ENCODE data around the gene KRTAP10-5.
"Not testable (repeated sequence)": the region's sequence is repeated elsewhere in the genome, so short reads cannot be mapped to it uniquely, and the experiment has no call there.

The KRTAP10-5 gene

DNA sequence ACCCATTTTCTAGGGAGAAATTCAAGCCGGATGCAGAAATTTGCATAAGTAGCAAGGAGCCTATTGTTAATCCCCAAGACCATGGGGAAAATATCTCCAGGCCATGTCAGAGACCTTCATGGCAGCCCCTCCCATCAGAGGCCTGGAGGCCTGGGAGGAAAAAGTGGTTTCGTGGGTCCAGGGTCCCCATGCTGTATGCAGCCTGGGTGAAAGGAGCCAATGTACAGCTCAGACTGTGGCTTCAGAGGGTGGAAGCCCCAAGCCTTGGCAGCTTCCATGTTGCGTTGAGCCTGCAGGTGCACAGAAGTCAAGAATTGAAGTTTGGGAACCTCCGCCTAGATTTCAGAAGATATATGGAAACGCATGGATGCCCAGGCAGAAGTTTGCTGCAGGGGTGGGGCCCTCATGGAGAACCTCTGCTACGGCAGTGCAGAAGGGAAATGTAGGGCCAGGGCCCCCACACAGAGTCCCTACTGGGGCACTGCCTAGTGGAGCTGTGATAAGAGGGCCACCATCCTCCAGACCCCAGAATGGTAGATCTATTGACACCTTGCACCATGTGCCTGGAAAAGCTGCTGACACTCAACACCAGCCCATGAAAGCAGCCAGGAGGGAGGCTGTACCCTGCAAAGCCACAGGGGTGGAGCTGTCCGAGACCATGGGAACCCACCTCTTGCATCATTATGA is 29.9 kb upstream of the KRTAP10-5 start:
- not testable (repeated sequence) for DNase-seq

DNA sequence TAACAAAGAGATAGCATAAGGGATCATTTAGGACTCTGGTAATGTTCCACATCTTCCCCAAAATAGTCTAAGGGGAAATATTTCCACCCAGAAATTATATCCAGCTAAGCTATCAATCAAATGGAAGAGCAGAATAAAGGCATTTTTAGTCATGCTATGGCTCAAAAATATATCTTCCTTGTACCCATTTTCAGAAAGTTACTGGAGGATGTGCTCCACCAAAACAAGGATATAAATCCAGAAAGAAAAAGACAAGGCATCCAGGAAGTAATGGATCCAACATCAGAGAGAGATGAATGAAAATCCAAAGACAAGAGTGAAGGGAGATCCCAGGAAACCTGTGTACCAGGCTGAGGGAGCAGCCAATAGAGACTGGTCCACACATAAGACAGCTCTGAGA is 28.8 kb upstream of the KRTAP10-5 start:
- DNase-seq: no peak

DNA sequence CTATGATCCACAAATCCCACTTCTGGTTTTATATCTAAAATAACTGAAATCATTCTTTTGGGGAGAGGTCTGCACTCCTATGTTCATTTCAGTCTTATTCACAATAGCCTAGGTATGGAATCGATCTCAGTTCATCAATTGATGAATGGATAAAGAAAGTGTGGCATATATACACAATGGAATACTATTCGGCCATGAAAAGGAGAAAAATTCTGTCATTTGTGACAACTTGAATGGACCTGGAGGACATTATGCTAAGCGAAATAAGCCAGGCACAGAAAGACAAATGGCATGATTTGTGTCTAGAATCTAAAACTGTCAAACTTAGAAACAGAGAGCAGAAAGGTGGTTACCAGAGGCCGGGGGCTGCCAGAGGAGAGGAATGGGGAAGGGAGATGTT is 26.1 kb upstream of the KRTAP10-5 start:
- no peak for DNase-seq

DNA sequence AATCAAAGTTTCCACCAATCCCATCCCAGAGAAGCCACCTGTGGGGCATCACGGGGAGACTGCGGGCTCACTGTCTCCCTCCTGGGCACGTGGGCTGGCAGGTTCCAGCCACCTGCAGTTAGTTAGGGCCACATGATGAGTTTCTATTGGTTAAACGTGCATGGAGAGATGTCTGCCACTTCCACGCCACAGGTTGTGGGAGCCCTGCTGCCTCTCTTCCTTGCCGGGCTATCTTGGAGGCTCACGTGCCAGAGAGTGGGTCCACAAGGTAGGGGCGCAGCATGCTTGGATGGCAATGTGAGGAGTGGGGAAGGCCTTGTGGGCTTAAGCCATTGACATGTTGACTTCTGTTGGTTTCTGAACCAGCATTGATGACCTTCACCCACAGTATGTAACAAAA is 23.5 kb upstream of the KRTAP10-5 start:
- DNase-seq: no peak

DNA sequence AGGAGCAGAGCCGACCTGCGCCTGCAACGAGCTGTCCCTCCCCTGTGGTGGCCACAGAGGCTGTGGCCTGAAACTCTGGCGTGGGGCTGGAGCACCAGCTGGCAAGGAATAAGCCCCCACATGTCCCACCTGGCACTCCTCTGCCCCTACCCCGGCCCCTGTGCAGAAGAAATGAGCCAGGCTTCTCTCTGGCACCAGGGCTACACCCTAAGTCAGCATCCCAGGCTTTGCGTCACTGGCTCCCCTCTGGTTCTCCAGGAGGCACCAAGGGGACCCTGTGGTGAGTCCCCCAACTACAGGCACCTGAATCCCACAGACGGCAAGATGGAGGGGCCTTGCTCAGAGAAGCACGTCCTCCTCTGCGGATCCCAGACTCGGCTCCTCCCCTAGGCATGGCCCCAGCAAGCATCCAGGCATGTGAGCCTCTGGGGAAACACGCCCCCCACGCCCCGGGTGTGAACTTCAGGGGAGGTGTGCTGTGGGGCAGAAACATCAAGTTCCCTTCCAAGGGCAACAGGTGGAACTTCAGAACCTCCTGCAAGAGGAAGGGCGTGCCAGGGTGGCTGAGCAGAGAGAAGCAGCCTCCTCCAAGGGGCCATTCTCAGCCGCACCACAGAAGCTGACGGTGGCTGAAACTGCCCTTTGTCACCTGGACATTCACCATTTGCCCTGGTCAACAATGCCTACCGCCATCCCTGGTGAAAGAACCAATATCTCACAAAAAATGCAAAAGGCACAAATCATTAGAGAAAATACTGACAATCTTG is 22.9 kb upstream of the KRTAP10-5 start:
- no peak for DNase-seq

DNA sequence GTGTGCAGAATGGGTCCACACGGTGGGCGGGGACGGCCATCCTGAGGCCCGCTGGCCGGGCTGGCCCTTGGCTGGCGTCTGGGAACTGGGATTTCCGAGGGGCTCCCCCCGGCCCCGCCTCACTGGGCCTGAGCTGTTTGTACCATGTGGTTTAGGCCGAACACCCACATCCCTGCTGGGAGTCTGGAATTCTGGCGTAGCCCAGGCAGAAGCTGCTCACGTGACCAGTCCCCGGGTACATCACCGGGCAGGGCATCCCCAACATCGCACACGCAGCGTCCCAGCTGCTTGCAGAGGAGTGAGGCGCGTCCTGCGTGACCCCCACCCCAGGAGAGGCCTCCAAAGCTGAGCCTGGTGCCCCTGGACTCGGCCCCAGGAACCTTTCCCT is 22.1 kb upstream of the KRTAP10-5 start:
- DNase-seq: no peak

DNA sequence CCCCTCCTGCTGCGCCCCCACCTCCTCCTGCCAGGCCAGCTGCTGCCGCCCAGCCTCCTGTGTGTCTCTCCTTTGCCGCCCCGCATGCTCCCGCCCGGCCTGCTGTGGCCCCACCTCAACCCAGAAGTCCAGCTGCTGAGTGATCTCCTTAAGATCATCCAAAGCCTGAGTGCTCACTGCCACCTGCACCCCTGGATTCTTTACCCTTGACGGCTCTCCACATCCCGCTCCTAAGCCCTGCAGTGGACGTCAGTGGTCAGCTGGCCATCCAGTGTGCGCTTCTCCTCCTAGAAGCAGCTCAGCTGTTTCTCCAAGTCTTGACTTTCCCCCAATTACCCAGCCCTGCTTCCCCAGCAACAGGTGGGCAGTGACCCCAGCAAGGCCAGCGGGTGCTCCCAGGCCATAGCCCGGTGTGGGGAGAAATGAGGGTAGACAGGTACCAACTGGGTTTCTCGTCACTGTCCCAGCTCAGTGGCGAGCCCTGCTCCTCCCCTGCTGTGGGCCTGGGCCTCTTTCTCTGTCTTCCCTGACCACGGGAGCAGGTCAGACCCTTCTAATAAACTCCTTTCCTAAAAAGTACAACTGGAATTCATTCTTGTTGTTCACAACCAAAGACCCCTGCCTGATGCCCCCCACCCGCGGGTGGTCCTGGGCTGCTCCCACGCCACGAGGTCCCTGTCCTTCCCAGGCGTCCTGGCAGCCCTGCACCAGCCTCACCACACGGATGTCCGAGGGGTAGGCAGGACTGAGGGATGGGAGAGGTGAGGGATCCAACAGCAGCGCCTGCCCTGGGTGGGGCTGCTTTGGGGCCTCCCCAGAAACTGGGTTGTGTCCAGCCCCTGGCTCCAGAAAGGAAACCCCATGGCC is 21.4 kb upstream of the KRTAP10-5 start:
- DNase-seq: no peak

DNA sequence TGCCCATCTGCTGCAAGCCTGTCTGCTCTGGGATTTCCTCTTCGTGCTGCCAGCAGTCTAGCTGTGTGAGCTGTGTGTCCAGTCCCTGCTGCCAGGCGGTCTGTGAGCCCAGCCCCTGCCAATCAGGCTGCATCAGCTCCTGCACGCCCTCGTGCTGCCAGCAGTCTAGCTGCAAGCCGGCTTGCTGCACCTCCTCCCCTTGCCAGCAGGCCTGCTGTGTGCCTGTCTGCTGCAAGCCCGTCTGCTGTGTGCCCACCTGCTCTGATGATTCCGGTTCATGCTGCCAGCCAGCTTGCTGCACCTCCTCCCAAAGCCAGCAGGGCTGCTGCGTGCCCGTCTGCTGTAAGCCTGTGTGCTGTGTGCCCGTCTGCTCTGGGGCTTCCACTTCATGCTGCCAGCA is 20.7 kb upstream of the KRTAP10-5 start:
- not testable (repeated sequence) for DNase-seq

DNA sequence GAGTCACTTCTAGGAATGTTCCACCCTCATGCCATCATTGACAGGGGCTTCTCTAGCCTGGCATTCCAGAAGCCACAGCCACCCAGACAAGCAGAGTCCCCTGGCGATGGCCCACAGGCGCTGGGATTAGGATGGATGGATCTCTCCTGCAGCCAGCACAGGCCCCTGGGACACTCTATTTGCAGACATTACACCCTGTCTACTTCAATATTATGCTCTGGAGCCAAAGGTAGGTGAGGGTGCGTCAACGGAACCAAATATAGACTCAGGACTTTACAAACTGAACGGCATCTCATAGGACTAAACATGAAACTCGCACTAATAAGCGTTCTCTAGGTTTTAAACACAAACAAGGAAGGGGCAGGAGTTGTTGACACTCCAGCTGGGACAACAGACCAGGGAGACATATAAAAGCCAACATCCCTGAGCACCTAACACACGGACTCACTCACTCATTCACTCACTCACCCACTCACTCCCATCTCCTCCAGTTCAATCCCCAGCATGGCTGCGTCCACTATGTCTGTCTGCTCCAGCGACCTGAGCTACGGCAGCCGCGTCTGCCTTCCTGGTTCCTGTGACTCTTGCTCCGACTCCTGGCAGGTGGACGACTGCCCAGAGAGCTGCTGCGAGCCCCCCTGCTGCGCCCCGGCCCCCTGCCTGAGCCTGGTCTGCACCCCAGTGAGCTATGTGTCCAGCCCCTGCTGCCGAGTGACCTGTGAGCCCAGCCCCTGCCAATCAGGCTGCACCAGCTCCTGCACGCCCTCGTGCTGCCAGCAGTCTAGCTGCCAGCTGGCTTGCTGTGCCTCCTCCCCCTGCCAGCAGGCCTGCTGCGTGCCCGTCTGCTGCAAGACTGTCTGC is 19.9 kb upstream of the KRTAP10-5 start, which contains the start of gene KRTAP10-7:
Gene KRTAP10-7 (plus strand): TSS at position 480 of the 861 bp plus-strand sequence. CDS start 25 bp downstream, at position 505.
- DNase-seq: not testable (repeated sequence)

DNA sequence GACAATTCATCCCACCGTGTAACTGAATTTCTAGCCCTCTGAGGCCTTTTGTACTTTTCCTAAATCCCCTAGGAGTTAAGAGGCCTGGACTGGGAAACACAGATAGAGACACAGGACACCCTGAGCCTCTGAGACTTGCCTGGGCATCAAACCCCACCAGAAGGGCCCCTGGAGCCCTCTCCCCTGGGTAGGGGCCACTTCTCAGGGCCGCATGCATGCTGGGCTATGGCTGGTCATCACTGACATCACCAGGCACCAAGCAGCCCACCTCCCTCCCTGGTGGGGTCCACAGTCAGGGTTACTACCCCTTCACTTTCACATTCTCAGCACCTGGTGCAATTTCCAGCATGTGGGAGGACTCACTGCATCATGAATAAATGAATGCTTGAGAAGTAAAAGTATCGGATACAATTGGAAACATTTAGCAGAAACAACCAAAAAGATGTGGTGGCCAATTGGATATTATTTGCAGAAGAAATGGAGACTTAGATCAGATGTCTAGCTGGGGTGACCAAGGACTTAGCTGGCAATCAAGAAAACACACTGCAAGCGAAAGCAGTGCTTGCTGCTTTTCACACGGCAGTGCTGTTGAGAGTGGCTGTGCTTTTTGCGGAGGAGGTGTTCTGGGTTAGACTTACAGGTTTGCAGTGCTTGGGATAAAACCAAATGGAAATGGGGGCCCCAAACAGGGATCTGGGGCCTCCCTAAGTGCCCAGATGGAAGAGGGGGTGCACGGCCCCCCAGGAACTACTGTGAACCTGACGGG is 19.0 kb upstream of the KRTAP10-5 start:
- DNase-seq: no peak

DNA sequence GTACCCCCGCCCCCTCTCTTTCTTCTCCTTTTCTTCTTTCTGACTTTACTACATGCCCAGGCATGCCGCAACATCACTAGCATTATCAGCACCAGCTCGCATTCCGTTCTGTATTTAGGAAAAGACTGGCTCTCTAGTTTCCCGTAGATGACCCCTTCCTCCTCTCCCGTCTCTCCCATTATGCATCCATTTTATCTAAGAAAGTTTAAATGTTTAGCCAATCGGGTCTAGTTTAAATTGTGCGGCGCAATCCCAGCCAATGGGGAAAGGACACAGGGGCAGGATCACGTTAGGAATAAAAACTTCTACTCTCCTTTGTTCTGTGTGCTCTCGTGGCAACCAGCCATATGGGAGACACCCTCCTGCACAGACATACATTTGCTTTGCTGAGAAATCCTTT is 17.7 kb upstream of the KRTAP10-5 start:
- no peak for DNase-seq

DNA sequence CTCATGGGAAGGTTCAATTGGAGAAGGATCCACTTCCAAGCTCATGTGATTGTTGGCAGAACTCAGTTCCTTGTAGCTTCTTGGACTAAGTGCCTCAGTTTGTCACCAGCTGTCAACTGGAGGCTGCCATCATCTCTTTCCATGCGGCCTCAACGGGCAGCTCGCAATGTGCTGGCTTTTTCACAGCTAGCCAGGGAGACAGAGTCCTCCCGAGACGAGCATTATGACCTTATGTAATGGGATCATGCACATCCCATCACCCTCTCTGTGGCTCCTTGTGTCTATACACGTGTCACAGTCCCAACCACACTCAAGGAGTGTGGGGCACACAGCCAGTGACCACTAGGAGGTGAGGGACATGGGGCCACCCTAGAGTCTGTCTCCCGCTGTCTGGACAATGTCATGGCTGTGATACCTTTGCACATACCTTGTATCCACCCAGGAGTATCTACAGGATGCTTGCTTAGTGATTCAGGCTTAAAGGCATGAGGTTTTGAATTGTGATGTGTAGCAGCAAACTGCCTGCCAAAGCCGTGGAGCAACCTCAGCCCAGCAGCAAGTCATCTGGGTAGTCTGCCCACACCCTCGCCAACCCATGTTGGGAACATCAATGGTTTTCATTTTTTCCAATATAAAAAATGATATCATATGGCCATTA is 15.8 kb upstream of the KRTAP10-5 start:
- DNase-seq: no peak

DNA sequence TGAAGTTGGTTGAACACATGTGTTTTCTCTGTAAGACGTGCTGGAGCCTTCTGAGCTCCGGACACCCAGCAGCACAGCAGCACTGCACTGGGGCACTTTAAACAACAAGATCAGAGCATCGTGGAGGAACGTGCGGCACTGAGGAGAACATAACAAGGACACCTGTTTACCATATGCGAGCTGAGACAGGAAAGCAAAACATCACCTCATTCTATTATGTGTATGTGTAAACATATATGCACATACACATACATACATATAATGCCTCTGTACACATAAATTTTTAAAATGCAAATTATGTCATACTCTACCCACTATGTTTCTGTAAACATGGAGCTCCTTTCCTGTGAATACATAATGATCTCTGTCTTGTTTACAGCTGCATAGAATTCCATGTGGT is 15.1 kb upstream of the KRTAP10-5 start:
- no peak for DNase-seq

DNA sequence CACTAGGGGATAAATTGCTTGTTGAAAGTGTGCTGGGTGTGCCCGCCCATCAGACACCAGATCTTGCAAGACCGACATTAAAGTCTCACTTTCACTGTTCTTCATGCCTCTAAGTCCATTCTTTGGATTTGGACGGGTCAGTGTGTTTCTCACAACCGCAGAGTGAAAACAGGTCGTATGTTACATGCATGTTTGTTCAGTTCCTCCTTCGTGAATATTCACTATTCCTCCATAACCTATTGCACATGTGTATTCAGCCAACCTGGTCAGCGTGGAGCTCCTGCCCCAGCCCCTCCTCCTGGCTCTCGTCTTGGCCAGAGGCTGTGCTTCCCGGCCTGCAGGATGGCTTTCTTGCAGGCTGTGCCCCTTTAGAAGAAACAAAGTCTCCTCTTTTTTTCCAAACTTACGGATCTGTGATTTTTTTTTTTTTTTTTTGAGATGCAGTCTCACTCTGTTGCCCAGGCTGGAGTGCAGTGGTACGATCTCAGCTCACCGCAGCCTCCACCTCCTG is 14.1 kb upstream of the KRTAP10-5 start:
- DNase-seq: no peak

DNA sequence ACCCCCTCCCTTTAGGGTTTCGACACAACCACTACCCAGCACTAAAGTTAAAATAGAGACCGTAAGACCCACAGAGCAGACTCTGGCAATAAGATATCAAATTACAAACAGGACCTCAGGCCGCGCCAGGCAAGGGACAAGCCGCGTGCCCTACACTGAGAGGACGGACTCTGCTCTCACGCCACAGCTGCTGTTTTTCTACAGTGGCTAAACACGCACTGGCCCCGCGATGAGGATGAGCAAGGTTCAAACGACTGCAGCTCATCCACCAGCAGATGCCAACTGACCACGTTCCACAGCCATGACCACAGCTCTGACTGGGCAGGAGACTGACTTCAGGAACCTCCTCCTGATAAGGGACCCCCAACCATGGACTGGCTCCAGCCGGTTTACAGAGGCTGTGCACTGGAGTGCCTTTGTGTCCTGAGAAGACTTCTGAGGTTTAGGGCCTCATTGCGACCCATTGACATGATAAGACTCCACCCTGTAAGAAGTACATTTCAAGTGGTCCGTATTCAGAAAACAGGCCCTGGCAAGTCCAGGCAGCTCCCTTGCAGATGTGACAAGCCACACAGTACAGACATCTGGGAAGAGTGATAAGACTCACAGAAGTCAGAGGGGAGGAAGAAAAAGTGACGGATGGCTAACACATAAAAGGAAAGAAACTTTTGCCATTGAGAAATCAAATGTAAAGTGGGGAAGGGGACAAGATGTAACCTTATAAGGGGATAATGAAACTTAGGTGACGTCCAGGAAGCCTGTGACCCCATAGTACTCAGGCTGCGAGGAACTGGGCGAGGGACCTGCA is 13.4 kb upstream of the KRTAP10-5 start:
- DNase-seq: no peak

DNA sequence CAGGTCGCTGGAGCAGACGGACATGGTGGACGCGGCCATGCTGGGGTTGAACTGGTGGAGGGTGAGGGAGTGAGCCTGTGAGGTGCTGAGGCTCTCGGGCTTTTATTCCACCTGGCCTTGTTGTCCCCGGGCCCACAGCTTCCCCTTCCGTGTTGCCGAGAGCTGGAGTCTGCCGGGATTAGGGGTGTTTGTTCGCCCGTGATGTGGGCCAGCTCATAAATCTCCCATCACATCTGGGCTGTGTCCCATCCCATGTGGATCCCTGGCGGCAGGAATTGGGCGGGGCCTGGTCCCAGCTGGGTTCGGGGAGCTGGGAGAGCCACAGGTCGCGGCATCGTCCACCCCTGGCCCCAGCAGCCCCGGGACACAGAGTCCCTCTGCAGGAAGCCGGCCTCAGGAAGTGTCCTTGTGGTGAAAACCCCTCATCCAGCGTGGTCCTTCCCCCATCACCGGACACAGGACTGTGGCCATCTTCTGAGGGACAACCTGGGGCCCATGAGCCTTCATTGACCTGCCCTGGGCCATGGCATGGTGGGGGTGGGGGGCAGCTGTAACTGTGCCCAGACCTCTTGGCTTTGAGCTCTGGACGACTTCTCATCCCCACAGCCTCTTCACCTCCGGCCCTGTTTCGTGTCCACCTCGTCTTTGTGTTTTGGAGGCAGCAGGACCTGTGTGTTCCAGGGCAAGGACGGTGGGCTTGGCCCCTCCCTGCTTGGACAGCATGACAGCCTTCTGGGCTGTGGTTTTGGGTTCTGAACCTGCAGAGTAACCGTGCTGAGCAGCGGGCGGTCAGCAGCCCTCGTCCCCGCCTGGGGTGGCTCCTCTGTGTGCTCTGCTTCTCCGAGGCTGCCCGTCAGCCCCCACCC is 12.3 kb upstream of the KRTAP10-5 start, which contains the start of gene KRTAP10-6:
Gene KRTAP10-6 (minus strand): TSS at position 60 of the 866 bp plus-strand sequence. CDS start 21 bp downstream, at position 39.
- no peak for DNase-seq

DNA sequence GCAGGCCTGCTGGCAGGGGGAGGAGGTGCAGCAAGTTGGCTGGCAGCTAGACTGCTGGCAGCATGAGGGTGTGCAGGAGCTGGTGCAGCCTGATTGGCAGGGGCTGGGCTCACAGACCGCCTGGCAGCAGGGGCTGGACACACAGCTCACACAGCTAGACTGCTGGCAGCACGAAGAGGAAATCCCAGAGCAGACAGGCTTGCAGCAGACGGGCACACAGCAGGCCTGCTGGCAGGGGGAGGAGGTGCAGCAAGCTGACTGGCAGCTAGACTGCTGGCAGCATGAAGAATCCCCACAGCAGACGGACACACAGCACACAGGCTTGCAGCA is 11.4 kb upstream of the KRTAP10-5 start:
- not testable (repeated sequence) for DNase-seq

DNA sequence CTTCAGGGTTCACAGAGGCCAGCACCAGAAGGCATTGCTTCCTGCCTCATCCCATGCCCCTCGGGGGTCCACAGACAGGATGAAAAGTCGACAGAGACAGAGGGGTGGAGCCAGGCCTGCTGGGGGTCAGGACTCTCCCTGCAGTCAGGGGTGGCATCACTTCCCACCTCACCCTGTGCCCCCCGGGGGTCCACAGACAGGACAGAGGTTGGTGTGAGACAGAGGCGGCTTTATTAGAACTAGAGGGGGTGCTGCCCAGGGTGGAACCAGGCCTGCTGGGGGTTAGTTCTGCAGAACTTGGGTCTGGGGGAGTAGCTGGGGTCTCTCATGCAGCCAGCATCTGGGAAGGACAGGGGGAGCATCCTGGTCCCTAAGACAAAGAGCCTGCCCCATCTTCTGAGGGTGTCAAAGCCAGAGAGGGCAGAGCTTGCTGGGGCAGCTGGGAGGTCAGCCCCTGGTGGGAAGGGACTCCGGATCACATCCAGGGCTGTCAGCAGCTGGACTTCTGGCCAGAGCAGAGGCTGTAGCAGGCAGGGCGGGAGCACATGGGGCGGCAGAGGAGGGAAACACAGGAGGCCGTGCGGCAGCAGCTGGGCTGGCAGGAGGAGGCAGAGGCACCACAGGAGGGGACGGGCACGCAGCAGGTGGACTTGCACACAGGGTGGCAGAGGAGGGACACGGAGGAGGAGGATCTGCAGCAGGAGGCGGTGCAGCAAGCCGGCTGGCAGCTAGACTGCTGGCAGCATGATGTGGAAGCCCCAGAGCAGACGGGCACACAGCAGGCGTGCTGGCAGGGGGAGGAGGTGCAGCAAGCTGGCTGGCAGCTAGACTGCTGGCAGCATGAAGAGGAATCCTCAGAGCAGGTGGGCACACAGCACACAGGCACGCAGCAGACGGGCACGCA is 10.7 kb upstream of the KRTAP10-5 start:
- not testable (repeated sequence) for DNase-seq
